NAMALWA (cell line): ENCODE measurements around the gene ZBTB44.

Source experiments
- DNase-seq: peaks from one replicate; pipeline ENCODE4 v3.0.0-alpha.2; 2015; ENCODE audit warnings: low spot score

Gene ZBTB44

GRCh38 chr11:130215531-130216220 lies 99.0 kb downstream of the ZBTB44 start:
- DNase-seq: no peak

GRCh38 chr11:130214861-130215530 lies 99.7 kb downstream of the ZBTB44 start:
- DNase-seq: no peak

- no peak for DNase-seq
These were observed 100.8 kb downstream of the ZBTB44 start for GRCh38 chr11:130213979-130214281.

- peak; percentile 74 for DNase-seq
These were observed 101.4 kb downstream of the ZBTB44 start for GRCh38 chr11:130213143-130213978.

GRCh38 chr11:130212431-130212961 lies 102.2 kb downstream of the ZBTB44 start:
- DNase-seq: peak; percentile 26

- no peak for DNase-seq
These were observed 102.8 kb downstream of the ZBTB44 start for GRCh38 chr11:130211781-130212401.

- peak; percentile 25 for DNase-seq
These were observed 103.6 kb downstream of the ZBTB44 start for GRCh38 chr11:130211144-130211543.

- DNase-seq: no peak
These were observed 104.5 kb downstream of the ZBTB44 start for GRCh38 chr11:130209954-130210854.

- DNase-seq: no peak
These were observed 105.4 kb downstream of the ZBTB44 start for GRCh38 chr11:130209128-130209932.

- no peak for DNase-seq
These were observed 106.2 kb downstream of the ZBTB44 start for GRCh38 chr11:130208241-130209127.

- no peak for DNase-seq
These were observed 108.6 kb downstream of the ZBTB44 start for GRCh38 chr11:130206141-130206540.

- no peak for DNase-seq
These were observed 110.0 kb downstream of the ZBTB44 start for GRCh38 chr11:130204703-130205095.

GRCh38 chr11:130203766-130204702 lies 110.7 kb downstream of the ZBTB44 start:
- no peak for DNase-seq

- DNase-seq: no peak
These were observed 111.7 kb downstream of the ZBTB44 start for GRCh38 chr11:130202818-130203689.

- no peak for DNase-seq
These were observed 112.5 kb downstream of the ZBTB44 start for GRCh38 chr11:130202009-130202817.

- DNase-seq: no peak
These were observed 113.7 kb downstream of the ZBTB44 start for GRCh38 chr11:130201026-130201425.
